MM.1S (cell line): ENCODE results near the gene PPIG.

Experiments used
- DNase-seq: peaks from one replicate; pipeline ENCODE4 v3.0.0-alpha.2; 2015
- H2AFZ ChIP-seq: fragments of 300-600 bp; sonication (generic); 2 replicates; pipeline ENCODE4 v1.6.0; 2016; ENCODE audit warnings: antibody characterized with exemption, low read length
- H3F3A ChIP-seq: fragments of 300-600 bp; sonication (generic); 2 replicates; pipeline ENCODE4 v1.6.1; 2016; ENCODE audit warnings: mild to moderate bottlenecking, antibody characterized with exemption, low read length, moderate library complexity, mixed read lengths; ENCODE audit not compliant: insufficient read depth
- H3K27ac ChIP-seq: fragments of 300-600 bp; sonication (generic); 2 replicates; pipeline ENCODE4 v1.5.1; 2016; ENCODE audit warnings: mild to moderate bottlenecking, low read length
- H3K27me3 ChIP-seq: fragments of 300-600 bp; sonication (generic); replicated peaks from 2 replicates; pipeline ENCODE4 v1.6.0; 2016; ENCODE audit warnings: low read length; ENCODE audit not compliant: insufficient read depth
- H3K36me3 ChIP-seq: fragments of 300-600 bp; sonication (generic); replicated peaks from 2 replicates; pipeline ENCODE4 v1.6.1; 2016; ENCODE audit warnings: mild to moderate bottlenecking, low read length, mixed read lengths; ENCODE audit not compliant: insufficient read depth
- H3K4me1 ChIP-seq: fragments of 300-600 bp; sonication (generic); 2 replicates; pipeline ENCODE4 v1.6.1; 2016; ENCODE audit warnings: low read length, mixed read lengths
- H3K4me2 ChIP-seq: fragments of 300-600 bp; sonication (generic); 2 replicates; pipeline ENCODE4 v1.6.0; 2016; ENCODE audit warnings: low read depth, low read length
- H3K4me3 ChIP-seq: fragments of 300-600 bp; sonication (generic); 2 replicates; pipeline ENCODE4 v1.5.1; 2016; ENCODE audit warnings: low read length, mixed read lengths
- H3K79me2 ChIP-seq: fragments of 300-600 bp; sonication (generic); 2 replicates; pipeline ENCODE4 v1.6.1; 2016; ENCODE audit warnings: mixed run types, low read length, mixed read lengths
- H3K9ac ChIP-seq: fragments of 300-600 bp; sonication (generic); 2 replicates; pipeline ENCODE4 v1.6.1; 2016; ENCODE audit warnings: low read length, mixed read lengths
- H3K9me2 ChIP-seq: fragments of 300-600 bp; sonication (generic); replicated peaks from 2 replicates; pipeline ENCODE4 v1.6.1; 2016; ENCODE audit warnings: mild to moderate bottlenecking, low read length, mixed read lengths; ENCODE audit not compliant: insufficient read depth
- H3K9me3 ChIP-seq: fragments of 300-600 bp; sonication (generic); replicated peaks from 2 replicates; pipeline ENCODE4 v1.6.1; 2016; ENCODE audit warnings: mild to moderate bottlenecking, low read length, mixed read lengths; ENCODE audit not compliant: insufficient read depth
- H4K20me1 ChIP-seq: fragments of 300-600 bp; sonication (generic); 2 replicates; pipeline ENCODE4 v1.6.1; 2016; ENCODE audit warnings: mild to moderate bottlenecking, low read length, moderate library complexity, mixed read lengths; ENCODE audit not compliant: insufficient read depth
- EZH2 ChIP-seq: fragments of 300-600 bp; sonication (generic); optimal IDR thresholded peaks from 2 replicates; pipeline ENCODE3; 2017; ENCODE audit warnings: low read depth, mild to moderate bottlenecking, antibody characterized with exemption, low read length, mixed read lengths
- EZH2phosphoT487 ChIP-seq: fragments of 300-600 bp; sonication (generic); IDR thresholded peaks from 2 replicates; pipeline ENCODE4 v1.6.1; 2018; ENCODE audit warnings: antibody characterized with exemption, low read length
- TF ChIP-seq, protein P1 (sequence below): fragments of 300-600 bp; sonication (generic); IDR thresholded peaks from 2 replicates; pipeline ENCODE4 v1.5.1; 2016; ENCODE audit warnings: antibody characterized with exemption, low read length, mixed read lengths

The PPIG gene

DNA sequence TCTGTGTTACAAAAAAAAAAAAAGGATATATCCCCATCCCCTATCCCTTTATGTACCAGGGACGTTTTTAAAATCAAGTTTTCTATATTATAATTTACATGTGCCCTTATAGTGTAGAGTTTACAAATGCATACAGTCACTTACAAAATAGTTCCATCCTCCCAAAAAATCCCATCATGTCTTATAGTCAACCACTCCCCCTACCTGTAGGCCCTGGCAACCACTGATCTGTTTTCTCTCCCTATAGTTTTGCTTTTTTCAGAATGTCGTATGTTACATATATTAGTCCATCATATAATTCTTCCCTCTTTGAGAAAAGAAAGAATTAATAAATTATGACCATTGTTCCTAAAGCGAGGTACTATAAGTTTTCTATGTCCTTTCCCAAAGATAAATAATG is 92.2 kb downstream of the PPIG start:
- Histone ChIP-seq H3K79me2 (no peaks in the 10 kb centered on the region), H3K4me3 (no peak overlapping the region), H2AFZ (no peak overlapping the region), H3K9me2 (no peaks in the 10 kb centered on the region), H3F3A (no peaks in the 10 kb centered on the region), H3K36me3 (no peaks in the 10 kb centered on the region), H3K27ac (no peak overlapping the region), H3K4me2 (no peak overlapping the region), H3K4me1 (no peaks in the 10 kb centered on the region), H3K27me3 (no peaks in the 10 kb centered on the region), H3K9me3 (no peaks in the 10 kb centered on the region), H3K9ac (no peak overlapping the region), H4K20me1 (no peaks in the 10 kb centered on the region)
- TF ChIP-seq EZH2 (no peak), EZH2phosphoT487 (no peak)
- TF ChIP-seq, protein P1, sequence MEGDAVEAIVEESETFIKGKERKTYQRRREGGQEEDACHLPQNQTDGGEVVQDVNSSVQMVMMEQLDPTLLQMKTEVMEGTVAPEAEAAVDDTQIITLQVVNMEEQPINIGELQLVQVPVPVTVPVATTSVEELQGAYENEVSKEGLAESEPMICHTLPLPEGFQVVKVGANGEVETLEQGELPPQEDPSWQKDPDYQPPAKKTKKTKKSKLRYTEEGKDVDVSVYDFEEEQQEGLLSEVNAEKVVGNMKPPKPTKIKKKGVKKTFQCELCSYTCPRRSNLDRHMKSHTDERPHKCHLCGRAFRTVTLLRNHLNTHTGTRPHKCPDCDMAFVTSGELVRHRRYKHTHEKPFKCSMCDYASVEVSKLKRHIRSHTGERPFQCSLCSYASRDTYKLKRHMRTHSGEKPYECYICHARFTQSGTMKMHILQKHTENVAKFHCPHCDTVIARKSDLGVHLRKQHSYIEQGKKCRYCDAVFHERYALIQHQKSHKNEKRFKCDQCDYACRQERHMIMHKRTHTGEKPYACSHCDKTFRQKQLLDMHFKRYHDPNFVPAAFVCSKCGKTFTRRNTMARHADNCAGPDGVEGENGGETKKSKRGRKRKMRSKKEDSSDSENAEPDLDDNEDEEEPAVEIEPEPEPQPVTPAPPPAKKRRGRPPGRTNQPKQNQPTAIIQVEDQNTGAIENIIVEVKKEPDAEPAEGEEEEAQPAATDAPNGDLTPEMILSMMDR: no peak
- DNase-seq: no peak

DNA sequence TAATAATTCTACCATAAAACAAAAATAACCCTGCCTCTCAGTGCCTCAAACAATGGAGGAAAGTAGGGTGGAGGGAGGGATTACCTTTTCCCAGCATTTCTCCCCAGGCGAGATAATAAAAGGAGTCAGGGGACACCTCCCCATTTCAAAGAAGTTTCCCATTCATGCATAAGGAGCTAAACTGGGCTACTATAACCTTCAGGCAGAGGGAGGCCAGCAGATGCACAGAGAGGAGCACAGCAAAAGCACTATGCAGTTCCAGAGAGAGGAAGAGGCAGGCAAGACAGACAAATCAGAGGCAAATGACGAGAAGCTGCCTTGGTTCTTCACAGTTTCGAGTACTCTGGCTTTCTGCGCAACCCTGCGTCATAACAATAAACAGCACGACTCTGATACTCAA is 92.7 kb downstream of the PPIG start:
- H3F3A ChIP-seq: no peaks in the 10 kb centered on the region
- no peak for TF ChIP-seq EZH2phosphoT487
- TF ChIP-seq, protein P1: no peak
- no peak overlapping the region for H3K4me3 ChIP-seq
- no peak overlapping the region for H3K27ac ChIP-seq
- no peaks in the 10 kb centered on the region for H3K4me1 ChIP-seq
- no peaks in the 10 kb centered on the region for H3K9me3 ChIP-seq
- no peak overlapping the region for H2AFZ ChIP-seq
- no peaks in the 10 kb centered on the region for H3K27me3 ChIP-seq
- no peaks in the 10 kb centered on the region for H3K79me2 ChIP-seq
- no peak overlapping the region for H3K4me2 ChIP-seq
- H3K36me3 ChIP-seq: no peaks in the 10 kb centered on the region
- no peaks in the 10 kb centered on the region for H4K20me1 ChIP-seq
- DNase-seq: no peak
- no peak overlapping the region for H3K9ac ChIP-seq
- H3K9me2 ChIP-seq: no peaks in the 10 kb centered on the region

DNA sequence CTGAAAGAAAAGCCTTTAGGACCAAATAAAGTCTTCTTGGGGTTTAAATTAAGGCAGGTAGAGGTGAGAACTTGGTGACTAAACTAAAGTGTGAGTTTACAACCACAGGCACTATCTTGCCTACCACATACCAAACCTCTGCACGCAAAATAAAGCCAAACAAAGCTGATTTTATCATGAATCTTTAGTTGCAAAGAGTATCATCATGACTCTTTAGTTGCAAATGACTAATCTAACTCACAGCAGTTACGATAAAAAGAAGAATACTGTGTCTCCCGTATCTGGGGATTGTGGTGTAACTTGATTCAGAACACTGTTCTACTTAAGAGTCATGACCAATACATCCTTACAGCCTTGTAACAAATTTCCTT is 98.9 kb downstream of the PPIG start:
- Histone ChIP-seq H3K36me3 (no peaks in the 10 kb centered on the region), H2AFZ (no peak overlapping the region), H3K9ac (no peak overlapping the region), H3K4me1 (no peaks in the 10 kb centered on the region), H3K9me2 (no peaks in the 10 kb centered on the region), H4K20me1 (no peaks in the 10 kb centered on the region), H3K4me3 (no peak overlapping the region), H3K9me3 (no peaks in the 10 kb centered on the region), H3K27ac (no peak overlapping the region), H3K4me2 (no peak overlapping the region), H3K27me3 (no peaks in the 10 kb centered on the region), H3K79me2 (no peaks in the 10 kb centered on the region), H3F3A (no peaks in the 10 kb centered on the region)
- TF ChIP-seq EZH2phosphoT487 (no peak), EZH2 (no peak)
- TF ChIP-seq, protein P1: no peak
- DNase-seq: no peak
